ENCODE data around the gene PIN1. TPM values are rescaled to one million over a fixed set of nuclear protein-coding genes. Genes with fewer than 3 reads are reported as not detected.

The PIN1 gene
- 158 and 163 TPM in 2 replicates for total RNA-seq

GRCh38 chr19:9834726-9835506, at the start of gene PIN1:
Gene PIN1, plus strand, starts transcription at chr19:9835318. Its CDS starts 27 bp downstream, at chr19:9835345.

GRCh38 chr19:9818734-9819595, 16.2 kb upstream of the PIN1 start, which contains the start of gene FBXL12:
Gene FBXL12, minus strand, starts transcription at chr19:9819079. Its CDS starts 266 bp downstream, at chr19:9818813.

DNA sequence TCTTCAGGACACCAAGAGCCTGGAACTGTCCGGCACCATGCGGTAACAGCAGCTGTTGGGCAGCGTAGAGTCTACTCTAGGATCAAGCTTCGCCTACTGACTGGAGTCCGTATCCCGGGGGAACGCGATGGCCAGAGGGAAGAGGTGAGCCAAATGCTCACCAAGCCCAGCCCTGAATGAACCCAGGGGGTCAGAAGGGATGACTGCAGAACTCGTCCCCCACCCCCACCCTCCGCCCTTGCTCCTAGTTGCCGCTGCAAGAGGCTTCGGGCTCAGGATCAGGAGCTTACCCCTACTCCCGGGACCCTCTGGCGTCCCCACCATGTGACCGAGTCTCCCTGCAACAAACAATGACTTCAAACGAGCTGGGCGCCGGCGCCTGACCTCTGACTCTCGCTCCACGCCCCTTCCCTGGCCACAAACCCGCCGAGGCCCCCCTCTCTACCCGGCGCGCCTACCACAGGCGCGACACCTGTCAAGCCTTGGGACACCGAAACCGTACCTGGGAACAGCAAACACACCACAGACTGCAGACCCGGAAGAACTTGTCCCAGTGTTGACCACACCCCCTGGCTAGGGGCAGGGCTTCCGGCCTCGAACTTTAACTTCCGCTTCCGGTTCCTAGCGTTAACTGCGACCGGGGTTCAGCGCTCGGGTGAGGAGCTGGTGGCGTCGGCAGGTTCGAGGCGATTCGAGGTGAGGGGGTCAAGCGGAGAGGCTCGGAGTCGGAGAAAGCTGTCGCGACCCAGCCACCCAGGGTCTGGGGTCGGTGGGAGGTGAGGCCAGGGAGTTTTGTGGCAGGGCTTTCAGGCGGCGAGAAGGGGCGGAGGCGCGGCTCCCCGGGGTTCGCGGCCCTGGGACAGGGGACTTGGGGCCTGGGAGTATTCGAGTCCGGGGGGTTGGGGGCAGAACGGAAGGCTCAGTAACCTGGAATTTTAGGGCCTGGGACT, 7.6 kb upstream of the PIN1 start, which contains the start of gene UBL5:
Gene UBL5 (plus strand): TSS at position 630 of the 950 bp plus-strand sequence. CDS start 420 bp downstream, outside the sequence.

Other genes with a start within 250 kb of the PIN1 start
- gene ZNF561, start 214.1 kb upstream of the PIN1 start, total RNA-seq = 12.2 and 13.0 TPM in 2 replicates
- gene ZNF562, start 160.2 kb upstream of the PIN1 start, total RNA-seq = 7.2 and 14.7 TPM in 2 replicates
- 0.58 and 12.1 TPM in 2 replicates for gene ZNF846, start 66.6 kb upstream of the PIN1 start, total RNA-seq
- gene FBXL12, start 16.2 kb upstream of the PIN1 start, total RNA-seq = 26.2 and 27.7 TPM in 2 replicates
- gene UBL5, start 7.4 kb upstream of the PIN1 start, total RNA-seq = 682 and 785 TPM in 2 replicates
- not detected in 2 replicates for gene OLFM2, start 101.2 kb downstream of the PIN1 start, total RNA-seq
- gene COL5A3, start 175.2 kb downstream of the PIN1 start, total RNA-seq = 0.29 and 0.53 TPM in 2 replicates
- gene RDH8, start 178.2 kb downstream of the PIN1 start, total RNA-seq = not detected in 2 replicates

Measured in myometrial cell (primary cell).